PC-3 (cell line): ENCODE data around the gene GSK3B. TPM values are rescaled to one million over a fixed set of nuclear protein-coding genes. Genes with fewer than 3 reads are reported as not detected.
"Not testable (repeated sequence)": the region's sequence is repeated elsewhere in the genome, so short reads cannot be mapped to it uniquely, and the experiment has no call there.

Experiments used
- ATAC-seq: fragments of 200-7000 bp; cut with Tn5 transposase; 2 replicates; pipeline ENCODE4 v1.9.1; 2020; ENCODE audit warnings: mild to moderate bottlenecking, moderate library complexity
- BruUV-seq: library from RNA; stranded (reverse); fragments of 400-500 nt; replicated peaks from 2 replicates; lab custom pipeline; 2021; lab: Mats Ljungman, UMichigan
- CTCF ChIA-PET: fragments of 300-600 bp; sonication (Branson Sonifier 250); formaldehyde crosslinking; loops from one replicate; lab custom pipeline; 2022; ENCODE audit warnings: antibody characterized with exemption; lab: Charles Lee
- POLR2A ChIA-PET: fragments of 300-600 bp; sonication (Branson Sonifier 250); formaldehyde crosslinking; loops from one replicate; lab custom pipeline; 2022; ENCODE audit warnings: antibody characterized with exemption; ENCODE audit not compliant: unreplicated experiment; lab: Charles Lee
- DNase-seq: peaks from one replicate; pipeline ENCODE4 v3.0.0-alpha.2; 2015
- H2AFZ ChIP-seq: fragments of 300-600 bp; sonication (generic); 2 replicates; pipeline ENCODE4 v1.6.0; 2016; ENCODE audit warnings: antibody characterized with exemption, low read length
- H3F3A ChIP-seq: fragments of 300-600 bp; sonication (generic); one replicate; pipeline ENCODE4 v1.6.0; 2017; ENCODE audit warnings: antibody characterized with exemption, low read length, control low read depth, mild to moderate bottlenecking; ENCODE audit not compliant: unreplicated experiment
- H3K27ac ChIP-seq: fragments of 300-600 bp; sonication (generic); 2 replicates; pipeline ENCODE4 v1.5.1; 2016; ENCODE audit warnings: mild to moderate bottlenecking, low read length
- H3K27me3 ChIP-seq: fragments of 300-600 bp; sonication (generic); 2 replicates; pipeline ENCODE4 v1.6.1; 2016; ENCODE audit warnings: low read length, mixed read lengths
- H3K36me3 ChIP-seq: fragments of 300-600 bp; sonication (generic); 2 replicates; pipeline ENCODE4 v1.6.1; 2016; ENCODE audit warnings: low read depth, mixed run types, low read length, mixed read lengths
- H3K4me1 ChIP-seq: fragments of 300-600 bp; sonication (generic); 2 replicates; pipeline ENCODE4 v1.5.1; 2016; ENCODE audit warnings: low read length; ENCODE audit not compliant: insufficient read depth
- H3K4me2 ChIP-seq: fragments of 300-600 bp; sonication (generic); 2 replicates; pipeline ENCODE4 v1.6.0; 2016; ENCODE audit warnings: low read length
- H3K4me3 ChIP-seq: fragments of 300-600 bp; sonication (generic); 2 replicates; pipeline ENCODE4 v1.5.1; 2016; ENCODE audit warnings: mild to moderate bottlenecking, low read length, mixed read lengths
- H3K79me2 ChIP-seq: fragments of 300-600 bp; sonication (generic); 2 replicates; pipeline ENCODE4 v1.6.1; 2017; ENCODE audit warnings: low read length, mixed read lengths
- H3K9ac ChIP-seq: fragments of 300-600 bp; sonication (generic); 2 replicates; pipeline ENCODE4 v1.6.0; 2016; ENCODE audit warnings: mild to moderate bottlenecking, low read length
- H3K9me2 ChIP-seq: fragments of 300-600 bp; sonication (generic); replicated peaks from 2 replicates; pipeline ENCODE4 v1.6.1; 2016; ENCODE audit warnings: mixed run types, low read length, mixed read lengths
- H3K9me3 ChIP-seq: fragments of 300-600 bp; sonication (generic); 2 replicates; pipeline ENCODE4 v1.6.1; 2016; ENCODE audit warnings: low read length, mixed read lengths
- H4K20me1 ChIP-seq: fragments of 300-600 bp; sonication (generic); 2 replicates; pipeline ENCODE4 v1.6.1; 2016; ENCODE audit warnings: low read length, mixed read lengths
- EZH2 ChIP-seq: fragments of 300-600 bp; sonication (generic); IDR thresholded peaks from one replicate; pipeline ENCODE4 v1.6.1; 2017; ENCODE audit warnings: antibody characterized with exemption, mild to moderate bottlenecking, low read length; ENCODE audit not compliant: unreplicated experiment
- EZH2phosphoT487 ChIP-seq: fragments of 300-600 bp; sonication (generic); IDR thresholded peaks from 2 replicates; pipeline ENCODE4 v1.6.1; 2018; ENCODE audit warnings: mild to moderate bottlenecking, antibody characterized with exemption, low read length, borderline replicate concordance
- intact Hi-C: fragments of 100-400 bp; cut with micrococcal nuclease; formaldehyde crosslinking; loops from 2 replicates; pipeline ENCODE4 v1.9.0; 2023
- total RNA-seq: library from RNA; depleted of rRNA; stranded (reverse); fragments of >200 nt; gene quantifications from 2 replicates; pipeline ENCODE4 v1.2.3, GENCODE V29; 2014
- TF ChIP-seq, protein P1 (sequence below): fragments of 300-600 bp; sonication (generic); conservative IDR thresholded peaks from 2 replicates; pipeline ENCODE4 v1.5.1; 2017; ENCODE audit warnings: antibody characterized with exemption, low read depth, mild to moderate bottlenecking, low read length

Gene GSK3B
- total RNA-seq, 1 experiment from 2014 or later = 55.8 TPM

- Histone ChIP-seq H3K4me2 (no peak overlapping the region), H3K4me3 (no peak overlapping the region), H3K9ac (no peak overlapping the region), H3K27me3 (no peaks in the 10 kb centered on the region), H3K4me1 (no peaks in the 10 kb centered on the region), H3K9me2 (no peaks in the 10 kb centered on the region), H3K36me3 (peaks cover 3% of the 10 kb centered on the region; the same call in 1 of the 2 replicates), H3F3A (no peaks in the 10 kb centered on the region), H3K79me2 (peaks cover 99% of the 10 kb centered on the region), H3K27ac (no peak overlapping the region), H4K20me1 (peaks cover 17% of the 10 kb centered on the region; the same call in 1 of the 2 replicates), H2AFZ (no peak overlapping the region), H3K9me3 (no peaks in the 10 kb centered on the region)
- TF ChIP-seq, protein P1, sequence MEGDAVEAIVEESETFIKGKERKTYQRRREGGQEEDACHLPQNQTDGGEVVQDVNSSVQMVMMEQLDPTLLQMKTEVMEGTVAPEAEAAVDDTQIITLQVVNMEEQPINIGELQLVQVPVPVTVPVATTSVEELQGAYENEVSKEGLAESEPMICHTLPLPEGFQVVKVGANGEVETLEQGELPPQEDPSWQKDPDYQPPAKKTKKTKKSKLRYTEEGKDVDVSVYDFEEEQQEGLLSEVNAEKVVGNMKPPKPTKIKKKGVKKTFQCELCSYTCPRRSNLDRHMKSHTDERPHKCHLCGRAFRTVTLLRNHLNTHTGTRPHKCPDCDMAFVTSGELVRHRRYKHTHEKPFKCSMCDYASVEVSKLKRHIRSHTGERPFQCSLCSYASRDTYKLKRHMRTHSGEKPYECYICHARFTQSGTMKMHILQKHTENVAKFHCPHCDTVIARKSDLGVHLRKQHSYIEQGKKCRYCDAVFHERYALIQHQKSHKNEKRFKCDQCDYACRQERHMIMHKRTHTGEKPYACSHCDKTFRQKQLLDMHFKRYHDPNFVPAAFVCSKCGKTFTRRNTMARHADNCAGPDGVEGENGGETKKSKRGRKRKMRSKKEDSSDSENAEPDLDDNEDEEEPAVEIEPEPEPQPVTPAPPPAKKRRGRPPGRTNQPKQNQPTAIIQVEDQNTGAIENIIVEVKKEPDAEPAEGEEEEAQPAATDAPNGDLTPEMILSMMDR = no peak
- no peak for TF ChIP-seq EZH2
- no peak for TF ChIP-seq EZH2phosphoT487
- no peak for ATAC-seq
- ChIA-PET CTCF (no interaction called here), POLR2A (no interaction called here)
- no TSS peak for BruUV-seq
- intact Hi-C loops = no loop called here
- DNase-seq = no peak
These were observed 41.6 kb downstream of the GSK3B start for GRCh38 chr3:120052677-120053076.

DNA sequence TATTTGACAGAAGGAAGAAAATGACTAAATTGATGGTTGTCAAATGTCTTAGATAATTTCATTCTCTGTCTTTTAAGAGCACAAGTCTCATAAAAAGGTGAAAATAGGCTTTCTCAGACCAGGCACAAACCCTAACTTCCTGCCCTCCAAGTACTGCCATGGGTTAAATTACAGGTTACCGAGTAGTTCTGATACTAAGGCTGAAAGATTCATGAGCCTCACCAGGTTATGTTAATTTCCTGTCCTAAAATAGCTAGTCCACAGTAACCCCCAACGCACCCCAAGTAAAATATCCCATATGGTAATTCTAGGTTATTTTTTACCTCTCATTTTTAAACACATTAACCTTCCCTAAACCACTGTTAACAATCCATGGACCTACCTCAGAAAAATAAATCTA is 42.0 kb downstream of the GSK3B start:
- no peaks in the 10 kb centered on the region for H3K27me3 ChIP-seq
- no peaks in the 10 kb centered on the region for H3K9me3 ChIP-seq
- DNase-seq (no peak), ATAC-seq (no peak)
- no peak for TF ChIP-seq EZH2phosphoT487
- no peaks in the 10 kb centered on the region for H3F3A ChIP-seq
- H3K27ac ChIP-seq = no peak overlapping the region
- H3K36me3 ChIP-seq = peaks cover 7% of the 10 kb centered on the region; the same call in 1 of the 2 replicates
- intact Hi-C loops = no loop called here
- H3K9me2 ChIP-seq = no peaks in the 10 kb centered on the region
- no peak overlapping the region for H2AFZ ChIP-seq
- H3K9ac ChIP-seq = no peak overlapping the region
- no peak overlapping the region for H3K4me3 ChIP-seq
- H4K20me1 ChIP-seq = peaks cover 20% of the 10 kb centered on the region; the same call in 1 of the 2 replicates
- POLR2A ChIA-PET = no interaction called here
- no peak overlapping the region for H3K4me2 ChIP-seq
- H3K79me2 ChIP-seq = peaks cover 99% of the 10 kb centered on the region
- CTCF ChIA-PET = no interaction called here
- no TSS peak for BruUV-seq
- H3K4me1 ChIP-seq = no peaks in the 10 kb centered on the region

- Histone ChIP-seq H3K79me2 (peaks cover 100% of the 10 kb centered on the region), H4K20me1 (peaks cover 20% of the 10 kb centered on the region; the same call in 1 of the 2 replicates)
- POLR2A ChIA-PET = interaction anchor here (0.7 kb wide), 1 partner anchor 43 kb away, joined by 6 read pairs; no protein-coding TSS in a partner anchor
- H3K4me1 ChIP-seq, H3K4me2 ChIP-seq, H3K27ac ChIP-seq, DNase-seq, H3K36me3 ChIP-seq, H3F3A ChIP-seq, H3K9me2 ChIP-seq, ATAC-seq, H2AFZ ChIP-seq, intact Hi-C loops, H3K27me3 ChIP-seq, CTCF ChIA-PET, BruUV-seq, H3K9me3 ChIP-seq, H3K4me3 ChIP-seq, H3K9ac ChIP-seq: not testable (repeated sequence)
These were observed 42.7 kb downstream of the GSK3B start for GRCh38 chr3:120051570-120051969.
